Measurements from ENCODE around the gene SQSTM1.

The SQSTM1 gene

GRCh38 chr5:179852993-179853547 is 32.4 kb downstream of the SQSTM1 start:
- TF ChIP-seq, protein P1, sequence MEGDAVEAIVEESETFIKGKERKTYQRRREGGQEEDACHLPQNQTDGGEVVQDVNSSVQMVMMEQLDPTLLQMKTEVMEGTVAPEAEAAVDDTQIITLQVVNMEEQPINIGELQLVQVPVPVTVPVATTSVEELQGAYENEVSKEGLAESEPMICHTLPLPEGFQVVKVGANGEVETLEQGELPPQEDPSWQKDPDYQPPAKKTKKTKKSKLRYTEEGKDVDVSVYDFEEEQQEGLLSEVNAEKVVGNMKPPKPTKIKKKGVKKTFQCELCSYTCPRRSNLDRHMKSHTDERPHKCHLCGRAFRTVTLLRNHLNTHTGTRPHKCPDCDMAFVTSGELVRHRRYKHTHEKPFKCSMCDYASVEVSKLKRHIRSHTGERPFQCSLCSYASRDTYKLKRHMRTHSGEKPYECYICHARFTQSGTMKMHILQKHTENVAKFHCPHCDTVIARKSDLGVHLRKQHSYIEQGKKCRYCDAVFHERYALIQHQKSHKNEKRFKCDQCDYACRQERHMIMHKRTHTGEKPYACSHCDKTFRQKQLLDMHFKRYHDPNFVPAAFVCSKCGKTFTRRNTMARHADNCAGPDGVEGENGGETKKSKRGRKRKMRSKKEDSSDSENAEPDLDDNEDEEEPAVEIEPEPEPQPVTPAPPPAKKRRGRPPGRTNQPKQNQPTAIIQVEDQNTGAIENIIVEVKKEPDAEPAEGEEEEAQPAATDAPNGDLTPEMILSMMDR (conservative IDR thresholded peaks at IDR 0.05; ENCODE audit: control insufficient read depth, insufficient read depth, low read depth, low read length) = no peak
- no peak overlapping the region for H3K4me3 ChIP-seq (ENCODE audit: control insufficient read depth, low read depth, low read length)
- DNase-seq (ENCODE audit: low read depth) = no peak

DNA sequence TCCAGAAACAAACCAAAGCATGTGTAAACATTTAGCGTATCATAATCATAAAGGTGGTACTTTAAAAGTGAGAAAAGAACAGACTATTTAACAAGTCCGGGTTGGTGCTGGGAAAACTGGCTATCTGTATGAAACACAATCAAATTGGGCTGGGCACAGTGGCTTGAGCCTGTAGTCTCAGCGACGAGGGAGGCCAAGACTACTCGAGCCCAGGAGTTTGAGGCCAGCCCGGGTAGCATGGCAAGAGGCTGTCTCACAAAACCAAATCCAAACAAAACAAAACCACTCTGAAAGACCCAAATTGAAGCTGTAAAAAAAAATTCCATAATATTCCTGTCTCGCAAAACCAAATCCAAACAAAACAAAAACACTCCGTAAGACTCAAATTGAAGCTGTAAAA is 33.7 kb downstream of the SQSTM1 start:
- DNase-seq (ENCODE audit: low read depth) = no peak
- no peak overlapping the region for H3K4me3 ChIP-seq (ENCODE audit: control insufficient read depth, low read depth, low read length)
- TF ChIP-seq, protein P1 (conservative IDR thresholded peaks at IDR 0.05; ENCODE audit: control insufficient read depth, insufficient read depth, low read depth, low read length) = no peak

- peak overlapping the region; percentile 87 for H3K4me3 ChIP-seq (ENCODE audit: control insufficient read depth, low read depth, low read length)
- no peak for DNase-seq (ENCODE audit: low read depth)
- TF ChIP-seq, protein P1 (conservative IDR thresholded peaks at IDR 0.05; ENCODE audit: control insufficient read depth, insufficient read depth, low read depth, low read length) = no peak
Observed at GRCh38 chr5:179858241-179858585, 37.5 kb downstream of the SQSTM1 start.

DNA sequence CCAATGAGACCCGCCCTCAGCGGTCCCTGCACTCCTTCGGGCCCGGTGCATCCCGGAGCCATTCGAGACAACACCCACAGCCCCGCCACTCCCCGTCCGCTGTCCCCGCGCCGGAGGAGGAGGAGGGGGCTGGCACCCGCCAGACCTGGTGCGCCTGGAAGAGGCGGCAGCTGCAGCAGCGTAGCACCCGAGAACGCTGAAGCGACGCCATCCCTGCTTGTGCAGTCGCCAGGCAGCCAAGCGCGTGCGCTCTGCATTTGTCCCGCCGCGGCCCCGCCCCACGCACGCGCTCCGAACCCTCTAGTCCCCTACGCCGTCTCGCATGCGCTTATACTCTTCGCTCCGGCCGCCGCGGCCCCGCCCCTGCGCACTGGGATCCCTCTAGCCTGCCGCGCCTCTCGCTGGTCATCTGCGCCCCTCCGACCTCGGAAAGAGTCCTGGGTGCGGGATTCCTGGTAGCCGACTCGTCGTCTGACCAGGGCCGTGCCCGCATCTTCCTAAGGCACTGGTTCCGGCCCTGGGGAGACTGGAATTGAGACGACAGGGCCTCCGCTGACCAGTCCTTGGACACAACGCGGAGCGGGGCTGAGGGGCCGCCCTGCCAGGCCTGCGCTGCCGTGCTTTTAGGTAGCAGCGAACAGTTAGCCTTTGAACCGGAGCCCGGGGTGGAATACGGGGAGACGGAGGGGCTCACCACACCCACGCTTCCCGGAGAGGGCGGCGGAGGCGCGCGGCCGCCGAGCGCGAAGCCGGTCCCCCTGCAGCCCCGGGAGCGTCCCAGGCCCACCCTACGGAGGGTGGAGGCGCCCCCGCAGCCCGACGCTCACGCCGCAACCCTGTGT is 38.1 kb downstream of the SQSTM1 start, which contains the start of gene MRNIP:
Gene MRNIP, minus strand, starts transcription at position 232 of the 842 bp plus-strand sequence. Its CDS starts 21 bp downstream, at position 211.
- H3K4me3 ChIP-seq (ENCODE audit: control insufficient read depth, low read depth, low read length) = peak within 1 kb of the TSS; percentile 87
- DNase-seq (ENCODE audit: low read depth) = peak; percentile 90
- TF ChIP-seq, protein P1 (conservative IDR thresholded peaks at IDR 0.05; ENCODE audit: control insufficient read depth, insufficient read depth, low read depth, low read length) = no peak

DNA sequence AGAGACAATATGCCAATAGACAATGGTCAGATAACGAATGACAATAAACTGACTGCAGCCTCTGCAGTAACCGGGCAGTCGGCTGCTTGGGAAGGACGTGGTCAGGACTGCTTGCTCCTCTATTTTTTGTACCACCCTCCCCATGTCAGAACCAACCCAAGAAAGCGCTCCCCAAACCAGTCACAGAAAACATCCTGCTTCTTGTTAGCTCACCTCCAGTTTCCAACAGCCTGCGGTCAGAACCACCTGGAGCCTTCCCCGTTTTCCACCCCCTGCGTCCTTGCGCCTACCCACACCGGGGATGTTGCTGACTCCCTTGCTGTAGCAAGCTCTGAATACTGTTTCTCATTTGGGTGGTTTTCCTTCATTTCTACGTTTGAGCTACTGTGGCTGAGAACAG is 39.6 kb downstream of the SQSTM1 start:
- TF ChIP-seq, protein P1 (conservative IDR thresholded peaks at IDR 0.05; ENCODE audit: control insufficient read depth, insufficient read depth, low read depth, low read length) = no peak

DNA sequence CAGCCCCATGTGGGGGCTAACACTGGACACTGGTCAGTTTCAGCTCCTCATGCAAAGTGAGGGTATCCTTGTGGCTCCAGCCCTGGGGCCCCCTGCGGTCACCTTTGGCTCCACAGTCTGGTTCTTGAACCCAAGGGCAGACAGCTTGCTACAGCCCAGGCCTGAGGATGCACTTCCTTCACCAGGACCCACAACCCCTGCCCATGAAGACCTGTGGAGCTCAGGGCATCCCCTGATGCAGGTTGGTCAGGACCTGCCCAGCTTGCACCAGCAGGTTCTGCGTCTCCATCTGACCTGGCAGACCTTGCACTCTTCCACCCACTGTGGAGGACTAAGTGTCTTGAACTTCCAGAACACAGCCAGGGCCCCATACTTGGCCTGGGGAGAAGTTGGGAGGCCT is 41.6 kb downstream of the SQSTM1 start:
- no peak for DNase-seq (ENCODE audit: low read depth)
- no peak overlapping the region for H3K4me3 ChIP-seq (ENCODE audit: control insufficient read depth, low read depth, low read length)
- TF ChIP-seq, protein P1 (conservative IDR thresholded peaks at IDR 0.05; ENCODE audit: control insufficient read depth, insufficient read depth, low read depth, low read length) = no peak

More for the DNA sequence above, 39.6 kb downstream of the SQSTM1 start:
- no peak for DNase-seq (ENCODE audit: low read depth)
- no peak overlapping the region for H3K4me3 ChIP-seq (ENCODE audit: control insufficient read depth, low read depth, low read length)
